Measurements from ENCODE around the gene MUCL3.

- TF ChIP-seq CHD1 (IDR thresholded peaks at IDR 0.05; ENCODE audit: low read depth, low read length) (no peak), GABPA (IDR thresholded peaks at IDR 0.05; ENCODE audit: borderline replicate concordance, insufficient read depth, low read length) (no peak), SP4 (IDR thresholded peaks at IDR 0.05; ENCODE audit: low read length) (no peak), CTCF (IDR thresholded peaks at IDR 0.05; ENCODE audit: control extremely low read depth in 1 of 3, insufficient read depth in 1 of 3, low read depth in 1 of 3, low read length in 3 of 3) (peak in 2 of 3 experiments; percentile 41 to 63; a peak in 2 of 4 replicates), TBP (IDR thresholded peaks at IDR 0.05; ENCODE audit: low read depth, low read length) (no peak), POLR2A (IDR thresholded peaks at IDR 0.05; ENCODE audit: control extremely low read depth in 1 of 2, low read depth in 2 of 2, low read length in 2 of 2) (no peak), CHD2 (IDR thresholded peaks at IDR 0.05; ENCODE audit: low read length) (no peak), ATF3 (IDR thresholded peaks at IDR 0.05; ENCODE audit: insufficient read depth, low read depth, low read length) (no peak), MAX (IDR thresholded peaks at IDR 0.05) (no peak), ATF2 (IDR thresholded peaks at IDR 0.05; ENCODE audit: low read length) (no peak), USF2 (IDR thresholded peaks at IDR 0.05; ENCODE audit: low read length) (no peak), EZH2 (IDR thresholded peaks at IDR 0.05; ENCODE audit: low read depth, low read length, severe bottlenecking) (no peak)
Observed at GRCh38 chr6:30893001-30893591, 47.7 kb upstream of the MUCL3 start.

Measured in H1 (cell line).